Measurements from ENCODE around the gene TXNL4A. TPM values are rescaled to one million over a fixed set of nuclear protein-coding genes. Genes with fewer than 3 reads are reported as not detected.

TXNL4A gene
- total RNA-seq, 1 experiment from 2014 or later, result 178 TPM

GRCh38 chr18:80034068-80034851, 45.9 kb upstream of the TXNL4A start, which contains the start of gene RBFA (continued):
- TF ChIP-seq CTCF (IDR thresholded peaks at IDR 0.05 in 2 of 3, conservative IDR thresholded peaks at IDR 0.05 in 1 of 3; ENCODE audit: borderline replicate concordance in 1 of 3, insufficient read depth in 1 of 3, low read depth in 2 of 3, low read length in 2 of 3) (peak in 2 of 3 experiments; percentile 45 to 53; a peak in 4 of 6 replicates), ZFX (IDR thresholded peaks at IDR 0.05) (peak; percentile 87)

GRCh38 chr18:80033181-80034067, 45.1 kb upstream of the TXNL4A start:
- Histone ChIP-seq H3K27me3 (ENCODE audit: insufficient read depth, low read length) (no peaks in the 10 kb centered on the region), H2AFZ (ENCODE audit: low read depth, low read length, poor library complexity, severe bottlenecking) (no peak overlapping the region), H4K20me1 (ENCODE audit: insufficient read depth) (no peaks in the 10 kb centered on the region), H3K79me2 (ENCODE audit: insufficient read depth, low read length) (peaks cover 35% of the 10 kb centered on the region), H3K4me1 (ENCODE audit: control insufficient read depth in 1 of 2, insufficient read depth in 2 of 2, low read length in 2 of 2) (peaks cover 8 to 17% of the 10 kb centered on the region in 2 experiments; a peak in 3 of 4 replicates), H3K36me3 (ENCODE audit: control insufficient read depth in 1 of 2, insufficient read depth in 2 of 2, low read length in 2 of 2) (peaks cover 5 to 18% of the 10 kb centered on the region in 2 experiments; a peak in 2 of 4 replicates), H3K9me3 (ENCODE audit: control insufficient read depth in 1 of 2, insufficient read depth in 1 of 2, low read depth in 1 of 2, low read length in 2 of 2) (no peaks in the 10 kb centered on the region), H3K9ac (ENCODE audit: low read length) (peak overlapping the region; percentile 60), H3K4me2 (ENCODE audit: low read length) (peak overlapping the region; percentile 92), H3K27ac (ENCODE audit: low read depth, low read length) (peak overlapping the region; percentile 61; the same call in 1 of the 2 replicates), H3K4me3 (replicated peaks in 1 of 2; ENCODE audit: low read depth in 1 of 2, low read length in 2 of 2) (peak overlapping the region; percentile 49 to 55), H3K9me2 (ENCODE audit: insufficient read depth) (no peaks in the 10 kb centered on the region)
- no TSS peak for BruUV-seq (replicated peaks)
- ChIA-PET RAD21 (ENCODE audit: low non-redundant PET in 1 of 2, low total read pairs in 2 of 2, uncharacterized antibody in 2 of 2, unreplicated experiment in 2 of 2) (interaction anchor here in 1 of 2 experiments (0.7 kb wide), 1 partner anchor 44 kb away, joined by 3 read pairs; no protein-coding TSS in a partner anchor), POLR2A (interaction anchor here (1.0 to 2.8 kb wide), 4 partner anchors 23 to 75 kb away, joined by 4 to 16 read pairs (median 4); partner anchors contain the start of genes ADNP2 and TXNL4A), CTCF (interaction anchor here (0.7 to 1.5 kb wide), 4 partner anchors 9 to 55 kb away, joined by 3 to 4 read pairs (median 3); no protein-coding TSS in a partner anchor)
- intact Hi-C loops (cut with micrococcal nuclease), result loop anchor here (1.0 to 2.0 kb wide), 3 partner anchors 44 to 355 kb away; partner anchors contain the start of genes ADNP2 and CTDP1
- DNase-seq (ENCODE audit: low read depth, low spot score) (no peak), ATAC-seq (peak; percentile 75)
- TF ChIP-seq ZNF274 (IDR thresholded peaks at IDR 0.05; ENCODE audit: low read depth, low read length), result no peak
